ENCODE data around the gene GDPD5.

GDPD5 gene

GRCh38 chr11:75441804-75442132 lies 84.0 kb downstream of the GDPD5 start:
- no peak for DNase-seq

DNA sequence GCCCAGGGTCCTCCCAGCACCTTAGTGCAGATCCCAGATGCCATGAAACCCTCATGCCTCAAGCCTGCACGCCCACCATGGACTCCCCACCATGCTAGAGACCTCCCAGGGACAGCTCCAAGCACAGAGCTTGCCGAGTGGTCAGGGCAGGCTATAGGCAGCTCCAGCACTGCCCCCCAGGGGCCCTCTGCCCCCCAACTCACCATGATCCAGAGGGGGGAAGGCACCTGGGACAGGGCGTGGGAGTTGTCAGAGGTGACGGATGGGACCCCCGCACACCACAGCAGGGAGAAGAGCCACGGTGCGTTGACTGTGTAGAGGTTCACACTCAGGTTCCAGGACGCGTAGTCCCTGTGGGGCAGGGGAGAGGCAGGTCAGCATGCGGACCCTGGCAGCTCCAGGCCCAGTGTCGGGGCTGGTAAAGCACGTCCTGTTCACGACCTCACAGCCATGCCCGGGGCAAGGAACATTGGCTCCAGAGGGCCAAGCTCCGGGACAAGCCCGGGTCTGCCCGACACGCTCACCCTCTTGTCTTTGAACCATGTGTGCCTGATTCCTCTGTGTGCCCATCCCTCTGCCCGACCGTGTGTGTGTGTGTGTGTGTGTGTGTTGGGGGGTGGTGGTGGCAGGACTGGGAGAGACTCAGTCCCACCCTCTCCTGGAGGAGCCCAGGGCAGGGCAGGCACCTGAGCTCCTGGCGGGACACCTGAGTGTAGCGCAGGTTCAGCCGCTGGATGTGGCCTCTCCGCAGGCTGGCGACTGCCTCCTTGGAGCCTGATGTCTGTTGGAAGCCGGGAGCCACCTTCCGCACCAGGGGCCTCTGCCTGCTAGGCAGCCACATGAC lies 84.6 kb downstream of the GDPD5 start:
- DNase-seq, result no peak

- DNase-seq, result no peak
These were observed 86.1 kb downstream of the GDPD5 start for GRCh38 chr11:75439495-75440120.

DNA sequence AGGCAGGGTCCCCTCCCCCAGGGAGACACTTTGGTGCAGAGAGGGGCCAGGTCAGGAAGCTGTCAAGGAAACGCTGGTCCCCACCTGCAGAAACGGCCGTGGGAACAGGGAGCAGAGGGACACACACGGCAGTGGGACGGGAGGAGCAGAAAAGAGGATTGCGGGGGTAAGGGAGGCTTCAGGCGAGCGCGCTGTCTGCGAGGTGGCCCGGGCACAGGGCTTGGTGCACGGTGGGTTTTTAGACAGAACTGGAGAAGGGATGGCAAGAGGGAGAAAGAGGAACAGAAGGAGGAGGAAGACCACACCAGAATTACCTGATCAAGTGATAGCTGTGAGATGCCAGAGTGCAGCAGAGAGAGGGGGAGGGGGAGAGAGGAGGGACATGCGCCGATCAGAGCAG lies 86.7 kb downstream of the GDPD5 start:
- DNase-seq, result no peak

DNA sequence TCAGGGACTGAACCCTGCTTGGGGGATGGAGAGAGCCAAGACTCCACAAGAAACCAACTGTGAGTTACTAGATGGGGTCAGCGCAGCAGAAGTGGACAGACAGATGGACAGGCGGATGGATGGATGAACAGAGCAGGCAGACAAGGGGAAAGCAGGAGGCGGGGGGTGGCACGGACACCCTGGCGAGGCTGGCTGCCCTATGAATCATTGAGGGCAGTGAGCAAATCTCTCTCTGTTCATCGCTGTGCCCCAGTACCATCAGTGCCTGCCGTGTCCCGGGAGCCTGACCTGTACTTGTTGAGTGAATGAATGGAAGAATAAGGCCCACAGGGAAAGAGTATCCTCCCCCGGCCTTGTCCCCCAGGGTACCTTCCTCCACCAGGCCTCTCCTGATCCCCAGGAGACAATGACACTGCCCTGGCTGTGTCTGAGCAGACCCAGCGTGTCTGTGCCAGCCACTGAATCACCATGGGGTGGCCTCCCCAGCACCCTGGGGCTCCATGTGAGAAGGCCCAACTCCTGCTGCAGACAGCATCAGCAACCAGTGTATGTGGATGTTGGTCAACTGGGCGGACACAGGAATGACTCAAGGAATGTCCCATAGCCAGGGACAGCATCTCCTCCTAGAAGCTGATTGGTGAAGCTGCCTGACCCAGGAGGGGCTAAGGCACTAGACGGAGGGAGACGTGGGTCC lies 87.6 kb downstream of the GDPD5 start:
- no peak for DNase-seq

- DNase-seq, result no peak
These were observed 88.9 kb downstream of the GDPD5 start for GRCh38 chr11:75436806-75437205.

GRCh38 chr11:75435571-75435925 lies 90.2 kb downstream of the GDPD5 start:
- DNase-seq, result peak; percentile 9

GRCh38 chr11:75434886-75435570 lies 90.7 kb downstream of the GDPD5 start:
- no peak for DNase-seq

DNA sequence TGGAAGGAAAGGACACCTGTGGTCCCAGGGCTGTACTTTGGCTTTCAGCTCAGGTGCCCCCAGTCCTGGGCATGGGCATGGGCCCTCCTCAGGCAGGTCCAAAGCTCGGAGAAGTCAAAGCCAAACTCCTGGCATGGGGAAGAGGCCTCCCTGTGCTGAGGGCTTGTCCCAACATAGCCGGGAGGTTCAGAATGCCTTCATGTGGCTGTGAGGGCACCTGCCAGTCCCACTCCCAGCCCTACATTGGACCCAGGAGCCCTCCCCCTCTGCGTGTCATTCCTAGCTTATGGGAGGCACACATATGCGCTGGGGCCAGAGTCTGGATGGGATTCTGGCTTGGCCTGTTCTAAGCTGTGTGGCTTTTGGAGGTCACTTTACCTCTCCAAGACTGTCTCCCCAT lies 91.7 kb downstream of the GDPD5 start:
- no peak for DNase-seq

DNA sequence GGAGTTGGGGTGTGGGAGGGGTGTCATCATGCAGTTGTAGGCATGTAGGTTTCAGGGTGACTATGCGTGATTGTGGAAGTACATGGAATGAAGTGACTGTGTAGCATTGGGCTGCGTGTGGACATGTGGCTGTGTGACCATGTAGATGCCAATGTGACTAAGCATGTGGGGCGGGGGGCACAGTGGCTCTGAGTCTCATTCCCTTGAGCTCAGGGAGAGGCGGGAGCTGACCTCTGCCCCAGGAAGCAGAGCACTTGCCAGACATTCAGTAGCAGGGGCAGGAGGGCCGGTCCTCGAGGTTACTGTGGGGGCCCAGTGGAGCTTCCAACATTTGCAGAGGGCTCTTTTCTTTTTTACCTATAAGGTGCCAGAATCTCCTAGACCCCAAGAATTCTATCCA lies 92.3 kb downstream of the GDPD5 start:
- DNase-seq, result no peak

GRCh38 chr11:75432911-75433321 lies 92.8 kb downstream of the GDPD5 start, which contains the start of gene KLHL35:
Gene KLHL35, minus strand, starts transcription at chr11:75433203. Its CDS starts 2,574 bp downstream, at chr11:75430629.
- no peak for DNase-seq

GRCh38 chr11:75431533-75432525 lies 93.9 kb downstream of the GDPD5 start:
- DNase-seq, result no peak

- DNase-seq, result no peak
These were observed 94.8 kb downstream of the GDPD5 start for GRCh38 chr11:75430714-75431532.

GRCh38 chr11:75429902-75430713 lies 95.6 kb downstream of the GDPD5 start:
- DNase-seq, result no peak

GRCh38 chr11:75429641-75429901 lies 96.2 kb downstream of the GDPD5 start:
- no peak for DNase-seq

- DNase-seq, result no peak
These were observed 96.6 kb downstream of the GDPD5 start for GRCh38 chr11:75428989-75429640.

DNA sequence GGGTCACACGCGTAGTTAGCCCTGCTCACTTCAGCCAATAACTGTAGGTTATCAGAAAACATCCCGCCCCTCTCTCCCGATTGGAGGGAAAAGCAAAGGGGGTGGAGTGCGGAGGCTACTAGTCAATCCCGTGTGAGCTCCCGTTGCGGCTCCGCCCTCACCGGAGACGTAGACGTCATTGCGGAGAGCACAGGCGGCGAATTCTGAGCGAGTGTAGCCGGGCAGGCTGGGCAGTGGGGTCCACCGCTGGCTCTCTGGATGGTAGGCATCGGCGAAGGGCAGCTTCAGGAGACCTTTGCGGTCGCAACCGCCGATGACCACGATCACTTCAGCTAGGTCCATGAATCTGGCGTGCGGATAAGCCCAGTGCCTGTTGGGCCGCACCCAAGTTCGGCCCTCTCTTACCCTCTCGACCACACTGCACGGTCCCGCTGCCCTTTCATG lies 97.4 kb downstream of the GDPD5 start:
- DNase-seq, result no peak

- DNase-seq, result no peak
These were observed 98.6 kb downstream of the GDPD5 start for GRCh38 chr11:75427181-75427580.

DNA sequence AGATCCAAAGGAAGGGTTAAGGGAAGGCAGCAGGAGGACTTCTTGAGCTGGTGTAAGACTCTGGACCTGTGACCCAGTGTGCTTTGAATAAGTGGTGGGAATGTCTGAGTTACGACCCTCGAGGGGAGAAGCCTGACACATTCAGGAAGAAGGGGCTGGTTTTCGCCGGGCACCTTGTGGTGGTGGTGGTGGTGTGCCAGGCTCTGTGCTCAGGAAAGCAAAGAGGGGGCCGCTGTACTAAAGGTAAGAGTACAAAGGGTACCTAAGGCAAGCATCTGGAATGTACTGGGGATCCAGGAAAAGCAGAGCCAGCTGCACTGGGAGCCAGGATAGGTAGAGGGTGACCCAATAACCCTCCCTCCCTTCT lies 99.0 kb downstream of the GDPD5 start:
- no peak for DNase-seq

DNA sequence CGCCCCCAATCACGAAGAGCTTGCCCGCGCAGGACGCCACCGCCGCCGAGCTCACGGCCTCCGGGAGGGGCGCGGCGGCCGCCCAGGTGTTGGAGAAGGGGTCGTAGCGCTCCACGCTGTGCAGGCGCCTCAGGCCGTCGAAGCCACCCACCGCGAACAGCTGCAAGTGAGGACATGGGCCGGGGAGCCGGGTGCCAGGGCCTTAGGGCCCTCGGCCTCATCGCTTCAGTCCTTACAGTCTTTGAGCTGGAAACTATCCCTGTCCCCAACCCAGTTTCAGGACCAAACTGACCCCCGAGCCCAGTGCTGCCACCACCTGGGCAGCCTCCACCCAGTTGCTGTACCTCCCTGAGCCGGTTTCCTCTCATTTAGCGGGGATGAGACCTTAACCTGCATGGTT lies 100.3 kb downstream of the GDPD5 start:
- DNase-seq, result no peak
